ENCODE results near the gene EPHB1.

- no peak for TF ChIP-seq CTCF (conservative IDR thresholded peaks at IDR 0.05; ENCODE audit: low read depth, low read length)
- TF ChIP-seq EZH2 (IDR thresholded peaks at IDR 0.05; ENCODE audit: borderline replicate concordance, low read depth, low read length, poor library complexity, severe bottlenecking): no peak
Measured at GRCh38 chr3:135178566-135178965, 383.5 kb downstream of the EPHB1 start.

Data from A673 (cell line).